ENCODE measurements around the gene SYNE3. TPM values are rescaled to one million over a fixed set of nuclear protein-coding genes. Genes with fewer than 3 reads are reported as not detected.

SYNE3 gene
- total RNA-seq, 1 experiment from 2014 or later = 6.2 TPM

DNA sequence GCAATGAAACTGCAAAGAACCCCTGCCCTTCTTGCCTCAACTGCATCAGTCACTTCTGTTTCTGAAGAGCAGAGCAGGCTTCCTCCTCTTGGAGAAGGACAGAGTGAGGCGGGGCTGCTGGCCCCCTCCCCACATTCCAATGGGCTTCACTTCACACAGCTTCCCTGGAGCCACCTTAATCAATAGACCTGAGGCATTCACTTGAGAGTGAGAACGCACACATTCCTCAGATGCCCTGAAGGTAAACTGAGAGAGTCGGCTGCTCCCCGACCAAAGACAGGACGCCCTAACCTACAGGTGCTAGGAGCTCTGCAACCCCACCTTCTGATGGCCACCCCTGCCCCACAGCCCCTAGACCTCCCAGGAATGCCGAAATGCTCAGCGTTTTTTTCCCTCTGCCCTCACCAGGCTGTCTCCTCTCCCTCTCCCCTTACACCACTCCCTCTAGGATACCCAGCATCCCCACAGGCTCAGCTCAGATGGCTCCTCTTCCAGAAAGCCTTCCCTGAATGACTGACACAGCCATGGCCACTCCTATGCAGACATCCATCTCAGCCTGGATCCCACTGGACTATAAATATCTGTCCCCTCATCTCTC, 31.1 kb downstream of the SYNE3 start:
- in situ Hi-C loops (cut with HindIII; ENCODE audit: low pct_unique_long_range_greater_than_20kb, low sequenced_read_pairs) = no loop called here
- intact Hi-C loops (cut with micrococcal nuclease; ENCODE audit: unreplicated experiment) = no loop called here
- TF ChIP-seq TCF7L2 (IDR thresholded peaks at IDR 0.05; ENCODE audit: low read depth, low read length) = no peak
- TF ChIP-seq, protein P1, sequence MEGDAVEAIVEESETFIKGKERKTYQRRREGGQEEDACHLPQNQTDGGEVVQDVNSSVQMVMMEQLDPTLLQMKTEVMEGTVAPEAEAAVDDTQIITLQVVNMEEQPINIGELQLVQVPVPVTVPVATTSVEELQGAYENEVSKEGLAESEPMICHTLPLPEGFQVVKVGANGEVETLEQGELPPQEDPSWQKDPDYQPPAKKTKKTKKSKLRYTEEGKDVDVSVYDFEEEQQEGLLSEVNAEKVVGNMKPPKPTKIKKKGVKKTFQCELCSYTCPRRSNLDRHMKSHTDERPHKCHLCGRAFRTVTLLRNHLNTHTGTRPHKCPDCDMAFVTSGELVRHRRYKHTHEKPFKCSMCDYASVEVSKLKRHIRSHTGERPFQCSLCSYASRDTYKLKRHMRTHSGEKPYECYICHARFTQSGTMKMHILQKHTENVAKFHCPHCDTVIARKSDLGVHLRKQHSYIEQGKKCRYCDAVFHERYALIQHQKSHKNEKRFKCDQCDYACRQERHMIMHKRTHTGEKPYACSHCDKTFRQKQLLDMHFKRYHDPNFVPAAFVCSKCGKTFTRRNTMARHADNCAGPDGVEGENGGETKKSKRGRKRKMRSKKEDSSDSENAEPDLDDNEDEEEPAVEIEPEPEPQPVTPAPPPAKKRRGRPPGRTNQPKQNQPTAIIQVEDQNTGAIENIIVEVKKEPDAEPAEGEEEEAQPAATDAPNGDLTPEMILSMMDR (IDR thresholded peaks at IDR 0.05) = no peak
- TF ChIP-seq POLR2AphosphoS5 (IDR thresholded peaks at IDR 0.05; ENCODE audit: low read depth, low read length) = no peak
- TF ChIP-seq, protein P2, sequence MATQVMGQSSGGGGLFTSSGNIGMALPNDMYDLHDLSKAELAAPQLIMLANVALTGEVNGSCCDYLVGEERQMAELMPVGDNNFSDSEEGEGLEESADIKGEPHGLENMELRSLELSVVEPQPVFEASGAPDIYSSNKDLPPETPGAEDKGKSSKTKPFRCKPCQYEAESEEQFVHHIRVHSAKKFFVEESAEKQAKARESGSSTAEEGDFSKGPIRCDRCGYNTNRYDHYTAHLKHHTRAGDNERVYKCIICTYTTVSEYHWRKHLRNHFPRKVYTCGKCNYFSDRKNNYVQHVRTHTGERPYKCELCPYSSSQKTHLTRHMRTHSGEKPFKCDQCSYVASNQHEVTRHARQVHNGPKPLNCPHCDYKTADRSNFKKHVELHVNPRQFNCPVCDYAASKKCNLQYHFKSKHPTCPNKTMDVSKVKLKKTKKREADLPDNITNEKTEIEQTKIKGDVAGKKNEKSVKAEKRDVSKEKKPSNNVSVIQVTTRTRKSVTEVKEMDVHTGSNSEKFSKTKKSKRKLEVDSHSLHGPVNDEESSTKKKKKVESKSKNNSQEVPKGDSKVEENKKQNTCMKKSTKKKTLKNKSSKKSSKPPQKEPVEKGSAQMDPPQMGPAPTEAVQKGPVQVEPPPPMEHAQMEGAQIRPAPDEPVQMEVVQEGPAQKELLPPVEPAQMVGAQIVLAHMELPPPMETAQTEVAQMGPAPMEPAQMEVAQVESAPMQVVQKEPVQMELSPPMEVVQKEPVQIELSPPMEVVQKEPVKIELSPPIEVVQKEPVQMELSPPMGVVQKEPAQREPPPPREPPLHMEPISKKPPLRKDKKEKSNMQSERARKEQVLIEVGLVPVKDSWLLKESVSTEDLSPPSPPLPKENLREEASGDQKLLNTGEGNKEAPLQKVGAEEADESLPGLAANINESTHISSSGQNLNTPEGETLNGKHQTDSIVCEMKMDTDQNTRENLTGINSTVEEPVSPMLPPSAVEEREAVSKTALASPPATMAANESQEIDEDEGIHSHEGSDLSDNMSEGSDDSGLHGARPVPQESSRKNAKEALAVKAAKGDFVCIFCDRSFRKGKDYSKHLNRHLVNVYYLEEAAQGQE (IDR thresholded peaks at IDR 0.05; ENCODE audit: insufficient read depth in 1 of 2, low read depth in 2 of 2, low read length in 1 of 2) = no peak
- no peak for TF ChIP-seq SIN3A (IDR thresholded peaks at IDR 0.05; ENCODE audit: borderline replicate concordance, insufficient read depth, low read depth, low read length)
- CTCF ChIA-PET = no interaction called here
- Histone ChIP-seq H3K36me3 (ENCODE audit: control insufficient read depth, insufficient read depth, low read length) (no peaks in the 10 kb centered on the region), H3K4me3 (ENCODE audit: low read depth in 2 of 2, low read length in 2 of 2) (no peak overlapping the region), H3K27me3 (ENCODE audit: control insufficient read depth, insufficient read depth, low read length) (no peaks in the 10 kb centered on the region), H3K27ac (ENCODE audit: low read length) (no peak overlapping the region), H3K4me1 (ENCODE audit: control insufficient read depth, insufficient read depth, low read length) (peaks cover 14% of the 10 kb centered on the region), H3K9me3 (ENCODE audit: control insufficient read depth, insufficient read depth, low read depth, low read length) (no peaks in the 10 kb centered on the region)
- no peak for DNase-seq (ENCODE audit: low read depth, low spot score)
- POLR2A ChIA-PET = no interaction called here
- BruUV-seq (replicated peaks) = no TSS peak
- ATAC-seq = no peak

DNA sequence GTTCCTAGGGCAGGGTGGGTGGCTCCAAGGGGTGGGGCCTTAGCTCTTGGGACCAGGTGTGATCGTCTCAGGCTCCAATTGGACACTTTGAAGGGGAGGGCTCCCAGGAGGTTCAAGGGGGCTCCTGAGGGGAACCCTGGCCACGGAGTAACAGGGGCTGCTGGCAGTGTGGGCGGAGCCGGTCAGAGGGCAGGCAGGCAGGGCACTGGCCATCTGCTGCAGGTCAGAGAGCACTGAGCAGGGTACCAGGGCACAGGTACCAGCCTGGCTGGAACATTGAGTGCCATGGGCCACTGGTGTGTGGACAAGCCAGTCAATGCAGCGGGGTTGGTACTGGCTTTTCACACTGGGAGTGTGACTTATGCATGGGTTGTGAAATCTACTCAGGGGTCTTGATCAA, 32.2 kb downstream of the SYNE3 start:
- no TSS peak for BruUV-seq (replicated peaks)
- ChIA-PET POLR2A (no interaction called here), CTCF (no interaction called here)
- no peak overlapping the region for H3K4me3 ChIP-seq (ENCODE audit: low read depth in 2 of 2, low read length in 2 of 2)
- peaks cover 14% of the 10 kb centered on the region for H3K4me1 ChIP-seq (ENCODE audit: control insufficient read depth, insufficient read depth, low read length)
- ATAC-seq (no peak), DNase-seq (ENCODE audit: low read depth, low spot score) (no peak)
- in situ Hi-C loops (cut with HindIII; ENCODE audit: low pct_unique_long_range_greater_than_20kb, low sequenced_read_pairs) (no loop called here), intact Hi-C loops (cut with micrococcal nuclease; ENCODE audit: unreplicated experiment) (no loop called here)
- no peaks in the 10 kb centered on the region for H3K27me3 ChIP-seq (ENCODE audit: control insufficient read depth, insufficient read depth, low read length)
- no peak overlapping the region for H3K27ac ChIP-seq (ENCODE audit: low read length)
- H3K36me3 ChIP-seq (ENCODE audit: control insufficient read depth, insufficient read depth, low read length) = no peaks in the 10 kb centered on the region
- no peaks in the 10 kb centered on the region for H3K9me3 ChIP-seq (ENCODE audit: control insufficient read depth, insufficient read depth, low read depth, low read length)
- TF ChIP-seq TCF7L2 (IDR thresholded peaks at IDR 0.05; ENCODE audit: low read depth, low read length) (no peak), SIN3A (IDR thresholded peaks at IDR 0.05; ENCODE audit: borderline replicate concordance, insufficient read depth, low read depth, low read length) (no peak), POLR2AphosphoS5 (IDR thresholded peaks at IDR 0.05; ENCODE audit: low read depth, low read length) (no peak)
- TF ChIP-seq, protein P1 (IDR thresholded peaks at IDR 0.05) = no peak
- TF ChIP-seq, protein P2 (IDR thresholded peaks at IDR 0.05; ENCODE audit: insufficient read depth in 1 of 2, low read depth in 2 of 2, low read length in 1 of 2) = no peak
